GM10266 (cell line): ENCODE measurements around the gene PTPN5.

Experiments
- DNase-seq: peaks from one replicate; pipeline ENCODE4 v3.0.0; 2012; ENCODE audit errors: extremely low spot score
- TF ChIP-seq, protein P1 (sequence below): IDR thresholded peaks from 2 replicates; pipeline ENCODE4 v1.5.1; 2012; ENCODE audit warnings: mild to moderate bottlenecking, low read depth; ENCODE audit not compliant: control insufficient read depth, insufficient read depth; ENCODE audit errors: missing control alignments

Gene PTPN5

DNA sequence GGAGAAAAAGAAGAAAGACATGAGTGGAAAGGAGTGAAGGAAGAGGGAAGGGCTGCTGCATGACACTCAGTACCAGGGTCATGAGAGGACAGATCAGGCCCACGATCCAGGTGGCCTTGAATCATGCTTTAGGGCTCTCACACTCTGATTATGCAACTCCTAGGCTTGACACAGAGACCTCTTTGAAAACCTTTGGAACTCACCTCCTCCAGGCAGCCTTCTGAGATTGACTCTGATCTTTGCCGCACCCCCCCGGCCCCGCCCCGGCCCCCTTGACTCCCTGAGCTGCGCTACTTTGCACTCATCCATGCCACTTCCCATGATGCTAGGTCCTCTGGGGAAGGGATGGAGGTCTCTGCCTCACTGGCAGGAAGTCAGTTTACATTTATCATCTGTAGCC lies 10.7 kb downstream of the PTPN5 start:
- TF ChIP-seq, protein P1, sequence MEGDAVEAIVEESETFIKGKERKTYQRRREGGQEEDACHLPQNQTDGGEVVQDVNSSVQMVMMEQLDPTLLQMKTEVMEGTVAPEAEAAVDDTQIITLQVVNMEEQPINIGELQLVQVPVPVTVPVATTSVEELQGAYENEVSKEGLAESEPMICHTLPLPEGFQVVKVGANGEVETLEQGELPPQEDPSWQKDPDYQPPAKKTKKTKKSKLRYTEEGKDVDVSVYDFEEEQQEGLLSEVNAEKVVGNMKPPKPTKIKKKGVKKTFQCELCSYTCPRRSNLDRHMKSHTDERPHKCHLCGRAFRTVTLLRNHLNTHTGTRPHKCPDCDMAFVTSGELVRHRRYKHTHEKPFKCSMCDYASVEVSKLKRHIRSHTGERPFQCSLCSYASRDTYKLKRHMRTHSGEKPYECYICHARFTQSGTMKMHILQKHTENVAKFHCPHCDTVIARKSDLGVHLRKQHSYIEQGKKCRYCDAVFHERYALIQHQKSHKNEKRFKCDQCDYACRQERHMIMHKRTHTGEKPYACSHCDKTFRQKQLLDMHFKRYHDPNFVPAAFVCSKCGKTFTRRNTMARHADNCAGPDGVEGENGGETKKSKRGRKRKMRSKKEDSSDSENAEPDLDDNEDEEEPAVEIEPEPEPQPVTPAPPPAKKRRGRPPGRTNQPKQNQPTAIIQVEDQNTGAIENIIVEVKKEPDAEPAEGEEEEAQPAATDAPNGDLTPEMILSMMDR, result no peak
- no peak for DNase-seq

DNA sequence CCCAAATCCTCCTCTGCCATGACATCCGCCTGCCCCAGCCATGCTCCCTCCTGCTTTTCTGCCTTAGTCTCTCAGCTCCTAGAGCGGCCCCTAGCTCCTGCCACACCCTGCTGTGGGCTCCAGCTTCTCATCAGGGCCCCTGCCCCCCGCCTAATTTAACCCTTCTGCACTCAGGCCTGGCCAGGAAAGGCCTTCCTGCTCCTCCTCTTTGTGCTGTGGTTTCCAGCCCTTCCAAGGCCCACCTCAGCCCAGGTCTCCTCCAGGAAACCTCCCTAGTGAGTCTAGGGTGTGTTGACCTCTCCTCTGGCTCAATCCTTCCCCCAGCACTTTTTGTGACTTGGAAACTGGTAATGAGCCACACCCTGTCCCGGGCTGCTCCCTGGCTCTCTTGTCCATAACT lies 11.3 kb downstream of the PTPN5 start:
- DNase-seq, result no peak
- TF ChIP-seq, protein P1, result no peak

DNA sequence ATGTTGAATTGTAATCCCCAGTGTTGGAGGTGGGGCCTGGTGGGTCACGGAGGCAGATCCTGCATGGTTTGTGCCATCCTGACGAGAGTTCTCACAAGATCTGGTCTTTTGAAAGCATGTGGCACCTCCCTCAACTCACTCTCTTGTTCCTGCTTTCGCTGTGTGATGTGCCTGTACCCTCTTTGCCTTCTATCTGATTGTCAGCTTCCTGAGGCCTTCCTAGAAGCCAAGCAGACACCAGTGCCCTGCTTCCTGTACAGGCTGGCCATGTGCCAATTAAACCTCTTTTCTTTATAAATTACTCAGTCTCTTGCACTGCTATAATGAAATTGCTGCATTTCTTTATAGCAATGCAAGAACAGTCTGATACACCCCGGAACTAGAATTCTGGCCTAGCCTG lies 13.1 kb downstream of the PTPN5 start:
- TF ChIP-seq, protein P1, result no peak
- no peak for DNase-seq

DNA sequence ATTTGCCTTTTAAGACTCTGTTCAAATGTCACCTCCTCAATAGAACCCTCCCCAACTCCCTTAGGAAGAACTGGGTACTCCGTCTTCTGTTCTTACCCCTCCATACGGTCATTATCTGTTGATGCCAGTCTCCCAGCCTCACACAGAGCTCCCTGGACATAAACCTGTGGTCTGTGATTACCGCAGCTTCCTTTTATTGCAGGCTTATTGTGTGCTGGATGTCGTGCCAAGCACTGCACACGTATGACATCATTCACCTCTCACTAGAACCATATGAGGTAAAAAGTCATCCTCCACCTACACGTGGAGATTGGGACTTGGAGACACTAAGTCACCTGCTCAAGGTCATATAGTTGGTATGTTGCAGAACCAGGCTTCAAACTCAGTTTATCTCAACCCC lies 15.3 kb downstream of the PTPN5 start:
- DNase-seq, result no peak
- TF ChIP-seq, protein P1, result no peak

DNA sequence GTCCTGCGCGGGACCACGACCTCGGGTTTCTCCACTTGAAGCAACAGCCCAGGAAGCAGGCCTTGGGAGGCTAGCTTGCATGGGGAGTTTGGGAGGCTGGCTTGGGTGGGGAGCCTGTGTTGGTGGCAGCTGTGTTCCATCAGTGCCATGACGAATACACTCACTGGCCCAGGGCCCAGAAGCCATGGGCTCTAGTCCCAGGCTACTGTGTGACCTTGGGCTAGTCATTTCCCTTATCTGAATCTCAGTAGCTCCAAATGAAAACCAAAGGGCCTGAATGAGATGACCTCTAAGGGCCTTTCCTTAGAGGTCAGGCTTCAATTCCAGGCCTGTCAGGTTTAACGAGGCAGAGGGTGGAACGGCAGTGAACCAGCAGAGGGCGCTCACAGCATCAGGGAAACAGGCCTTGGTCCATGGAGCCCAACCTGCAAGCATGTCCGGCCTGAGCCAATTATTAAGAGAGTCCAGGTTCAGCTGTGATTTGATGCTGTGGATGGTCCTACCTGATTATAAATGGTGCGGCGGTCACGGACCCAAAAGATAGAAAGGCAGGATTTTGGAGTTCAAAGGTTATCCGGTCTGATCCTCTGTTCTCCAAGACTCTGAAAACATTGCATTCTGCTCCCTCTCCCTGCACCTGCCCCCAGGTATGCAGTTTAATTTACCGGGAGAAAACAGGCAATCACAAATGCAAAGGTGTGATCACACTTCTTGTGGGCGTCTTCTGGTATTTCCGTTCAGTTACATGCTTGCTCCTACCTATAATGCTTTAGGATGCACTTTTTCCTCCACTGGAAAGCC lies 15.9 kb downstream of the PTPN5 start:
- DNase-seq, result peak; percentile 73

DNA sequence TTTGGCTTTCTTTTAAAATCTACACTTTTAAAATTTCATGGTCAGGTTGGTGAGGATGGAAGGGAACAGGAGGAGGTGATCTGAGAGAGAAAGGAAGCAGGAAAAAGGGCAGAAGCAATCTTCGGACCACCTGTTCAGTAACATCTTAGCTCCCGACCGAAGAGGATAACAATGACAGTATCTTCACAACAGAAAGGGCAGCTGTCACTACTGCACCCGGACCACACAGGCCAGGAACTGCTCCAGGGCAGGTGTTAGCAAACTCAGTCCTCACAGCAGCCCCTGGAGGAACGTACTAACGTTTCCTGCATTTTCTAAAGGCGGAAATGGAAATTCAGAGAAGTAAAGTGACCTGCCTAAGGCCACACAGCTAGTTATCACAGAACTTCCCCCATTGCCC lies 16.8 kb downstream of the PTPN5 start:
- DNase-seq, result no peak

More for the DNA sequence above, 15.9 kb downstream of the PTPN5 start:
- TF ChIP-seq, protein P1, result peak; percentile 89

DNA sequence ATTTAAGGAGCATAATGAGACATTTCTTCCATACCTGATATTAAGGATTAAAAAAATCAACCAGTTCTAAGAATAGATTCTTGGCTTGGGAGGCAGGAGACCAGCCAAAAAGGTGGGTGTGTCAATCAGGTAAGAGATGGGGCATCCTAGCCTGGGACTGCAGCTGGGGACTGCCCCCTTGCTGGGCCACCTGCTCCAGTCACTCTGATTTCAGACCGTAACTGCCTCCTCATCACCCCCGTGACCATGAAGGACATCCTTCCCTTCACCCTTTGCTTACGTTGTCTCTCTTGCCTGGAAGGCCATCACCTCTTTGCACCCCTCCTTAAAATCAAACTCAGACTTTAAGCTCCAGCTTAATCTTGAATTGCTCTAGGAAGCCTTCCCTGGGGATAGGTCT lies 17.9 kb downstream of the PTPN5 start:
- no peak for DNase-seq
- TF ChIP-seq, protein P1, result no peak

More for the DNA sequence above, 16.8 kb downstream of the PTPN5 start:
- TF ChIP-seq, protein P1, result no peak
